ENCODE data around the gene PTCH1.

DNA sequence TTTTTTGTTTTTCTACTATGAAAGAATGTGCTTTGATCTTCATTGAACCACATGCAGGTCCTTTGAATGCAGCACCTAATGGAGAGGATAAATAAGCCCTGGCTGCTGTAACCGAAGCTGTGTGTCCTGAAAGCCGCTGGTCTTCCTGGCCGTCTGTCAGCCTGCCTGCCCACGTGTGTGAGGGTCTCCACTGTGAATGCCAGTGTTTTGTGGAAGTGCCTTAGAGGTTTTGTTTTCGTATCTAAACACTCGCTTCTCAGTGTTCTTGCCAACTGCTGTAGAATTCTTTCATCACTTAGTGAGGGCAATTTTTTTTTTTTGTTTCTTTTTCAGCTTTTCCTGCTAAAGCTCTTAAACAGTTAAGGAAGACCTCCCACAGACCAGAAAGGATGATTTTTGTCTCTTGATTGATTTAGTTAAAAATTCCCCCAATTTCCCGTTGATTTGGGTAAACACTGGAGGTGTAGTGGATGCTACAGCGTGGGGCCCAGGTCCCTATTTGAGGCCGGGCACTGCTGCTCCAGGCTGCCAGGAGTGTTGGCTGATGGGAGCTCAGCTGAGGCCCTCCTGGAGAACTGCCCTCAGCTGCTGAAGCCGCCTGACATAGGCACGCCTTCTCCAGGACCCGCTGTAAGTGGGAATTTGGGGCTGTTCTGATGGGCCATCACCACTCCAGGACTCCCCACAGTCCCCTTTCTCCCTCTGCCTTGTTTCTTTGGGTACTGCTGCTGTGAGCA lies 29.2 kb upstream of the PTCH1 start:
- TF ChIP-seq, protein P1, sequence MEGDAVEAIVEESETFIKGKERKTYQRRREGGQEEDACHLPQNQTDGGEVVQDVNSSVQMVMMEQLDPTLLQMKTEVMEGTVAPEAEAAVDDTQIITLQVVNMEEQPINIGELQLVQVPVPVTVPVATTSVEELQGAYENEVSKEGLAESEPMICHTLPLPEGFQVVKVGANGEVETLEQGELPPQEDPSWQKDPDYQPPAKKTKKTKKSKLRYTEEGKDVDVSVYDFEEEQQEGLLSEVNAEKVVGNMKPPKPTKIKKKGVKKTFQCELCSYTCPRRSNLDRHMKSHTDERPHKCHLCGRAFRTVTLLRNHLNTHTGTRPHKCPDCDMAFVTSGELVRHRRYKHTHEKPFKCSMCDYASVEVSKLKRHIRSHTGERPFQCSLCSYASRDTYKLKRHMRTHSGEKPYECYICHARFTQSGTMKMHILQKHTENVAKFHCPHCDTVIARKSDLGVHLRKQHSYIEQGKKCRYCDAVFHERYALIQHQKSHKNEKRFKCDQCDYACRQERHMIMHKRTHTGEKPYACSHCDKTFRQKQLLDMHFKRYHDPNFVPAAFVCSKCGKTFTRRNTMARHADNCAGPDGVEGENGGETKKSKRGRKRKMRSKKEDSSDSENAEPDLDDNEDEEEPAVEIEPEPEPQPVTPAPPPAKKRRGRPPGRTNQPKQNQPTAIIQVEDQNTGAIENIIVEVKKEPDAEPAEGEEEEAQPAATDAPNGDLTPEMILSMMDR (IDR thresholded peaks at IDR 0.05 in 2 of 3, conservative IDR thresholded peaks at IDR 0.05 in 1 of 3; ENCODE audit: borderline replicate concordance in 1 of 3, insufficient read depth in 1 of 3, low read depth in 2 of 3, low read length in 2 of 3): no peak
- no peak for TF ChIP-seq RAD21 (IDR thresholded peaks at IDR 0.05; ENCODE audit: low read depth)
- TF ChIP-seq ZNF274 (IDR thresholded peaks at IDR 0.05; ENCODE audit: low read depth, low read length): no peak
- no peak for TF ChIP-seq YY1 (IDR thresholded peaks at IDR 0.05; ENCODE audit: extremely low read depth, insufficient replicate concordance, low read depth, low read length)
- TF ChIP-seq POLR2AphosphoS5 (IDR thresholded peaks at IDR 0.05; ENCODE audit: low read depth, low read length): no peak
- TF ChIP-seq EZH2phosphoT487 (IDR thresholded peaks at IDR 0.05; ENCODE audit: borderline replicate concordance): no peak
- TF ChIP-seq POLR2A (IDR thresholded peaks at IDR 0.05; ENCODE audit: borderline replicate concordance, extremely low read depth, insufficient read depth, insufficient read length): no peak
- TF ChIP-seq ZFX (IDR thresholded peaks at IDR 0.05): no peak
- TF ChIP-seq, protein P2, sequence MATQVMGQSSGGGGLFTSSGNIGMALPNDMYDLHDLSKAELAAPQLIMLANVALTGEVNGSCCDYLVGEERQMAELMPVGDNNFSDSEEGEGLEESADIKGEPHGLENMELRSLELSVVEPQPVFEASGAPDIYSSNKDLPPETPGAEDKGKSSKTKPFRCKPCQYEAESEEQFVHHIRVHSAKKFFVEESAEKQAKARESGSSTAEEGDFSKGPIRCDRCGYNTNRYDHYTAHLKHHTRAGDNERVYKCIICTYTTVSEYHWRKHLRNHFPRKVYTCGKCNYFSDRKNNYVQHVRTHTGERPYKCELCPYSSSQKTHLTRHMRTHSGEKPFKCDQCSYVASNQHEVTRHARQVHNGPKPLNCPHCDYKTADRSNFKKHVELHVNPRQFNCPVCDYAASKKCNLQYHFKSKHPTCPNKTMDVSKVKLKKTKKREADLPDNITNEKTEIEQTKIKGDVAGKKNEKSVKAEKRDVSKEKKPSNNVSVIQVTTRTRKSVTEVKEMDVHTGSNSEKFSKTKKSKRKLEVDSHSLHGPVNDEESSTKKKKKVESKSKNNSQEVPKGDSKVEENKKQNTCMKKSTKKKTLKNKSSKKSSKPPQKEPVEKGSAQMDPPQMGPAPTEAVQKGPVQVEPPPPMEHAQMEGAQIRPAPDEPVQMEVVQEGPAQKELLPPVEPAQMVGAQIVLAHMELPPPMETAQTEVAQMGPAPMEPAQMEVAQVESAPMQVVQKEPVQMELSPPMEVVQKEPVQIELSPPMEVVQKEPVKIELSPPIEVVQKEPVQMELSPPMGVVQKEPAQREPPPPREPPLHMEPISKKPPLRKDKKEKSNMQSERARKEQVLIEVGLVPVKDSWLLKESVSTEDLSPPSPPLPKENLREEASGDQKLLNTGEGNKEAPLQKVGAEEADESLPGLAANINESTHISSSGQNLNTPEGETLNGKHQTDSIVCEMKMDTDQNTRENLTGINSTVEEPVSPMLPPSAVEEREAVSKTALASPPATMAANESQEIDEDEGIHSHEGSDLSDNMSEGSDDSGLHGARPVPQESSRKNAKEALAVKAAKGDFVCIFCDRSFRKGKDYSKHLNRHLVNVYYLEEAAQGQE (IDR thresholded peaks at IDR 0.05; ENCODE audit: low read depth): no peak
- no peak for TF ChIP-seq EZH2 (IDR thresholded peaks at IDR 0.05)
- no peak for TF ChIP-seq CEBPB (IDR thresholded peaks at IDR 0.05; ENCODE audit: low read depth)
- TF ChIP-seq, protein P3, sequence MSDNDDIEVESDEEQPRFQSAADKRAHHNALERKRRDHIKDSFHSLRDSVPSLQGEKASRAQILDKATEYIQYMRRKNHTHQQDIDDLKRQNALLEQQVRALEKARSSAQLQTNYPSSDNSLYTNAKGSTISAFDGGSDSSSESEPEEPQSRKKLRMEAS (IDR thresholded peaks at IDR 0.05): no peak
- no peak for TF ChIP-seq JUND (IDR thresholded peaks at IDR 0.05)
- TF ChIP-seq SIN3A (IDR thresholded peaks at IDR 0.05; ENCODE audit: low read depth): no peak

Measured in HCT116 (cell line).